HFFc6 (cell line): ENCODE measurements around the gene ACKR1. TPM values are rescaled to one million over a fixed set of nuclear protein-coding genes. Genes with fewer than 3 reads are reported as not detected.

Experiments used
- DNase-seq: peaks from one replicate; pipeline ENCODE4 v3.0.0-alpha.2; 2018
- H3K27ac Mint-ChIP-seq: 2 replicates; pipeline ENCODE4 v1.8.0; 2020; ENCODE audit warnings: mild to moderate bottlenecking, mixed read lengths
- H3K27me3 Mint-ChIP-seq: 2 replicates; pipeline ENCODE4 v1.8.0; 2021; ENCODE audit warnings: mild to moderate bottlenecking, moderate library complexity, mixed read lengths; ENCODE audit not compliant: insufficient read depth
- H3K36me3 Mint-ChIP-seq: 2 replicates; pipeline ENCODE4 v1.8.0; 2021; ENCODE audit warnings: low read depth, mixed read lengths
- H3K4me1 Mint-ChIP-seq: 2 replicates; pipeline ENCODE4 v1.8.0; 2020; ENCODE audit warnings: low read depth, mixed read lengths
- H3K4me3 Mint-ChIP-seq: 2 replicates; pipeline ENCODE4 v1.8.0; 2020; ENCODE audit warnings: mild to moderate bottlenecking, moderate library complexity, mixed read lengths
- H3K9me3 Mint-ChIP-seq: 2 replicates; pipeline ENCODE4 v1.8.0; 2020; ENCODE audit warnings: mild to moderate bottlenecking, mixed read lengths
- total RNA-seq, 6 experiments: library from RNA; stranded (reverse); fragmentation: NEBNext Ultra II Directional; extraction: Animal tissue kit (Norgen Biotek cat#: 25700); gene quantifications; 2 replicates in 1 of 6; 3 replicates in 5 of 6; pipeline ENCODE4 v1.2.3, GENCODE V29; 2021
- TF ChIP-seq, protein P1 (sequence below): fragments of 200-600 bp; sonication (generic); IDR thresholded peaks from 2 replicates; pipeline ENCODE4 v1.5.0; 2021; ENCODE audit warnings: antibody characterized with exemption, mild to moderate bottlenecking

Gene ACKR1
- total RNA-seq, 6 experiments from 2014 or later: not detected

DNA sequence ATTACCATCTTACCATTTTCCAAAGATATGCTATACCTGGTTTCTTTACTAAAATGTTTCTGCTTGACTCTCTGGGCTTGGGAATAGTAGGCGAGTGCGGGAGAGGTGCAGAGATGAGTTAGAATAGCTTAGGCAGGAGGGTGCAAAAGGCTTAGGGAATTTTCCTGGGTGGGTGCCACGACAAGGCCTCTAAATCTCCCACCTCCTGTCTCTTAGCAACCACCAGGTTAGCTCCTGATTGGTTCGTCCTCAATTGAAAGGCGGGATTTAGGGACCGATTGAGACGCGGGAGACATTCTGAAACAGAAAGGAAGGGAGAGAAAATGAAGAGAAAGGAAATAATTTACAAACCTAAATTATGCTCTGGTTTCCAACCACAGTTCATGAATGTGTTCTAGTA is 3.1 kb downstream of the ACKR1 start:
- Mint-ChIP-seq H3K4me3 (no peak overlapping the region), H3K9me3 (no peaks in the 10 kb centered on the region), H3K27ac (no peak overlapping the region), H3K27me3 (peaks cover 51% of the 10 kb centered on the region), H3K4me1 (peaks cover 18% of the 10 kb centered on the region), H3K36me3 (no peaks in the 10 kb centered on the region)
- TF ChIP-seq, protein P1, sequence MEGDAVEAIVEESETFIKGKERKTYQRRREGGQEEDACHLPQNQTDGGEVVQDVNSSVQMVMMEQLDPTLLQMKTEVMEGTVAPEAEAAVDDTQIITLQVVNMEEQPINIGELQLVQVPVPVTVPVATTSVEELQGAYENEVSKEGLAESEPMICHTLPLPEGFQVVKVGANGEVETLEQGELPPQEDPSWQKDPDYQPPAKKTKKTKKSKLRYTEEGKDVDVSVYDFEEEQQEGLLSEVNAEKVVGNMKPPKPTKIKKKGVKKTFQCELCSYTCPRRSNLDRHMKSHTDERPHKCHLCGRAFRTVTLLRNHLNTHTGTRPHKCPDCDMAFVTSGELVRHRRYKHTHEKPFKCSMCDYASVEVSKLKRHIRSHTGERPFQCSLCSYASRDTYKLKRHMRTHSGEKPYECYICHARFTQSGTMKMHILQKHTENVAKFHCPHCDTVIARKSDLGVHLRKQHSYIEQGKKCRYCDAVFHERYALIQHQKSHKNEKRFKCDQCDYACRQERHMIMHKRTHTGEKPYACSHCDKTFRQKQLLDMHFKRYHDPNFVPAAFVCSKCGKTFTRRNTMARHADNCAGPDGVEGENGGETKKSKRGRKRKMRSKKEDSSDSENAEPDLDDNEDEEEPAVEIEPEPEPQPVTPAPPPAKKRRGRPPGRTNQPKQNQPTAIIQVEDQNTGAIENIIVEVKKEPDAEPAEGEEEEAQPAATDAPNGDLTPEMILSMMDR: no peak
- no peak for DNase-seq

DNA sequence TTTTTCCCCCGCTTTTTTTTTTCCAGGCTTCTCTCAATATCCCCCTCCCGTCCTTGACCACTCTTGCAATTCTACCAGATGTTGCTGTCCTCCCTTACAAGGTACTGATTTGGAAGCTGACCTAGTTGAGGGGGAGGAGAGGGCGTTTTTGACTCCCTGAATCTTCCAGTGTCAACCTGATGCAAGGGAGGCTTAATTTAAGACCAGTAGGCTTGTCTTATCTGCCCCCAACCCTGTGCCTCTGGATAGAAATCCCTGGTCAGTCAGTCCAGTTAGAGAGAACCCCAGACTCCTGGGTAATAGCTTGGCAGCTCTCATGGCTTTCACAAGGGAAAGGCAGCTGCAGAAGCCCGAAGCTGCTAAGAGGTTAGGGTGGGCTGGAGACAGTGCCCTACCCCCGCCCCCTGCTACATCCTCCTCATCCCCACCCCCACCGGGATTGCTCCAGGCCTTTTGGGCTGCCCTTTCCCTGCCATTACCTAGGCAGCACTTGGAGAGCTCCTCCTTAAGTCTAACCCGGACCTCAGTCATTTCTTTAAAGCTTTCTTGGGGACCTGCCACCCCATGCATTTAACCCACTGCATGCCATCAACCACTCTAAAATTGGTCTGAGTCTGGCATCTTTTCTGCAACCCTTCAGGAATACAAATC is 3.6 kb downstream of the ACKR1 start:
- Mint-ChIP-seq H3K36me3 (no peaks in the 10 kb centered on the region), H3K4me3 (no peak overlapping the region), H3K27me3 (peaks cover 47% of the 10 kb centered on the region), H3K9me3 (no peaks in the 10 kb centered on the region), H3K4me1 (peaks cover 18% of the 10 kb centered on the region), H3K27ac (no peak overlapping the region)
- DNase-seq: no peak
- TF ChIP-seq, protein P1: no peak

DNA sequence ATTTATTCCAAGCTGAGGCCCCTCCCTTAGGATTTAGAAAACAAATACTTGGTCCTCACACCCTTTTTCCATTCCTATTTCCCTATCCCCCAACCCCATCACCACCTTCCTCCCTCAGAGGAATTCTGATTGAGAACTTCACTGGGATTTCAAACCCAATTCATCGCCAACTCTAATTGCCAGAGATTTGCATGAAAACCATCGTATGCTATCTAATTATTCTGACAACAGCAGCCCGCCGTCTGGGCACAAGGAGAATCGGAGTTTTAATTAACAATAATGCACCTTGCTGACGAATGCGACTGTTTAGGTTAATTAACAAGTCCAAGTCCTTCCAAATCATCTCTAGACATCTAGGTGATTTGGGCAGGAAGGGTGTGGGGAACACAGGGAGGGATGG is 4.4 kb downstream of the ACKR1 start:
- H3K4me3 Mint-ChIP-seq: no peak overlapping the region
- H3K36me3 Mint-ChIP-seq: no peaks in the 10 kb centered on the region
- no peak for DNase-seq
- TF ChIP-seq, protein P1: no peak
- H3K27ac Mint-ChIP-seq: no peak overlapping the region
- H3K9me3 Mint-ChIP-seq: no peaks in the 10 kb centered on the region
- peaks cover 20% of the 10 kb centered on the region for H3K4me1 Mint-ChIP-seq
- peaks cover 40% of the 10 kb centered on the region for H3K27me3 Mint-ChIP-seq

DNA sequence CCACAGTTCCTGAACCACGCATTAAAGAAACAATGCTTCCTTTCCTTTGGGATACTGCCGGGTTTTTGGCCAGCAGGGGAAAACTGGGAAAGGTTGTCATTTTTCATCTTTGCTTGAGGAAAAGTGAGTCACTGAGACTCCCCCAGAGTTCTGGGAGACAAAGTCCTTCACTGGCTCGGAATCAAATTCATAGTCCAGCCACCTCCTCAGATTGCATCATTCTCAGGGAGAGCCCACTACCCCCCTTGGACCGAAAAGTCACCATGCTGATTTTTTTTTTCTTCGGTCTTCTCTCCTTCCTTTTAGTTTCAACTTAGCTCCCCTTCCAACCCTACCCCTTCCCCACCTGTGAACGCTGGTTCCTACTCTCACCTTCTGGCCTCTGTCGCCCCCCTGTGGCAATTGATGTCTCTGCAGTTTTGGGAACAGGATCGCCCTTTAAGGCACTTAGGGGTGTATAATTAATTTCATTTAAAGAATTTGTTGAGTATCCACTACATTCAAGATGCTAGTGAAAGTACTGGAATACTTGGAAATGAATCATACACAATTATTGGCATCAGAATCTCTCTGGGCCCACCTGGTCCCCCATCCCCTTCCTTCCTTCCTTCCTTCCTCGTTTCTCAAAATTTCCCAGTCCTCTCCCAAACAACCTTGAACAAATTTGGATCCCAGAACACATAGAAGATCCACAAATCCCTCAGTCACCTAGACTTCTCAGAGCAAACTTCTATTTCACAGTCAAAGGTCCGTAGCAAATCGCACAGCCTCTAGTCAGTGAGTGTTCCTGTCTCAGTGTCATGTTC is 6.9 kb downstream of the ACKR1 start:
- H3K4me3 Mint-ChIP-seq: peak overlapping the region; percentile 66
- DNase-seq: no peak
- peaks cover 31% of the 10 kb centered on the region for H3K27me3 Mint-ChIP-seq
- no peak overlapping the region for H3K27ac Mint-ChIP-seq
- no peaks in the 10 kb centered on the region for H3K36me3 Mint-ChIP-seq
- peaks cover 25% of the 10 kb centered on the region for H3K4me1 Mint-ChIP-seq
- TF ChIP-seq, protein P1: peak; percentile 93
- H3K9me3 Mint-ChIP-seq: no peaks in the 10 kb centered on the region

DNA sequence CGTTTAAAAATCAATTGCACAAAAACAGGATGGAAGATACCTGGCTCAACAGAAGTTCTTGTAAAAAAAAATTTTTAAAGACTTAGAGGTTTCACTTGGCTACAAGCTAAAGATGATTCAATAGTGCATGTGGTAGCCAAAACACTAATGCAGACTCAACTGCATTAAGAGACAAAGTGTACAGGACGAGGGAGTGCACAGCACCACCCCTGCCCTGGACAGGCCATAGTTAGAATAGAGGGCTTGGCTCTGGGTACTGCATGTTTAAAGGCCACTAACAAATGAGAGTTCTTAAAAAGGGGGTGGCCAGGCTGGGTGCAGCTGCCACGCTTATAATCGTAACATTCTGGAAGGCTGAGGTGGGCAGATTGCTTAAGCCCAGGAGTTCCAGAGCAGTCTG is 7.9 kb downstream of the ACKR1 start:
- no peaks in the 10 kb centered on the region for H3K9me3 Mint-ChIP-seq
- peaks cover 26% of the 10 kb centered on the region for H3K27me3 Mint-ChIP-seq
- TF ChIP-seq, protein P1: no peak
- no peak overlapping the region for H3K27ac Mint-ChIP-seq
- no peak overlapping the region for H3K4me3 Mint-ChIP-seq
- no peaks in the 10 kb centered on the region for H3K36me3 Mint-ChIP-seq
- DNase-seq: no peak
- peaks cover 25% of the 10 kb centered on the region for H3K4me1 Mint-ChIP-seq
